A673 (cell line): ENCODE results near the gene DYNLRB2. TPM values are rescaled to one million over a fixed set of nuclear protein-coding genes. Genes with fewer than 3 reads are reported as not detected.

ENCODE experiments used
- BruUV-seq: library from RNA; stranded (reverse); fragments of 400-500 nt; replicated peaks from 2 replicates; lab custom pipeline; 2021; lab: Mats Ljungman, UMichigan
- CTCF ChIA-PET: fragments of 300-600 bp; sonication (Branson Sonifier 250); formaldehyde crosslinking; loops from one replicate; lab custom pipeline; 2022; ENCODE audit warnings: antibody characterized with exemption; lab: Charles Lee
- POLR2A ChIA-PET: fragments of 300-600 bp; sonication (Branson Sonifier 250); formaldehyde crosslinking; loops from one replicate; lab custom pipeline; 2022; ENCODE audit warnings: antibody characterized with exemption; ENCODE audit not compliant: low non-redundant PET; lab: Charles Lee
- DNase-seq: peaks from one replicate; pipeline ENCODE4 v3.0.0-alpha.2; 2015; ENCODE audit warnings: low spot score
- H3K27ac ChIP-seq: fragments of 200-600 bp; sonication (generic); 2 replicates; pipeline ENCODE4 v1.5.1; 2016; ENCODE audit warnings: mixed run types, low read depth, mild to moderate bottlenecking, mixed read lengths, antibody characterized with exemption, low read length; ENCODE audit not compliant: poor library complexity, severe bottlenecking
- H3K27me3 ChIP-seq: fragments of 200-600 bp; sonication (generic); replicated peaks from 2 replicates; pipeline ENCODE4 v1.6.1; 2017; ENCODE audit warnings: mixed run types, low read depth, mild to moderate bottlenecking, mixed read lengths, antibody characterized with exemption, low read length; ENCODE audit not compliant: insufficient read depth, poor library complexity
- H3K36me3 ChIP-seq: fragments of 200-600 bp; sonication (generic); 2 replicates; pipeline ENCODE4 v1.6.1; 2016; ENCODE audit warnings: mixed run types, mild to moderate bottlenecking, mixed read lengths, antibody characterized with exemption, low read length; ENCODE audit not compliant: insufficient read depth, poor library complexity, severe bottlenecking
- H3K4me1 ChIP-seq: fragments of 200-600 bp; sonication (generic); 2 replicates; pipeline ENCODE4 v1.6.1; 2017; ENCODE audit warnings: mixed run types, mild to moderate bottlenecking, mixed read lengths, antibody characterized with exemption, low read length; ENCODE audit not compliant: insufficient read depth, poor library complexity, severe bottlenecking
- H3K4me3 ChIP-seq: fragments of 200-600 bp; sonication (generic); 2 replicates; pipeline ENCODE4 v1.5.1; 2016; ENCODE audit warnings: low read depth, mixed run types, mild to moderate bottlenecking, mixed read lengths, low read length; ENCODE audit not compliant: poor library complexity, severe bottlenecking
- H3K9me3 ChIP-seq: fragments of 200-600 bp; sonication (generic); 2 replicates; pipeline ENCODE4 v1.6.1; 2016; ENCODE audit warnings: mixed run types, low read depth, mild to moderate bottlenecking, mixed read lengths, antibody characterized with exemption, low read length; ENCODE audit not compliant: poor library complexity, severe bottlenecking
- CTCF ChIP-seq: fragments of 300-800, 200-600 bp; sonication (generic); conservative IDR thresholded peaks from 2 replicates; pipeline ENCODE4 v1.5.1; 2017; ENCODE audit warnings: low read depth, mild to moderate bottlenecking, antibody characterized with exemption, low read length, moderate library complexity, mixed read lengths
- EZH2 ChIP-seq: fragments of 200-600 bp; sonication (generic); IDR thresholded peaks from 2 replicates; pipeline ENCODE4 v1.6.1; 2017; ENCODE audit warnings: borderline replicate concordance, low read depth, mild to moderate bottlenecking, mixed read lengths, antibody characterized with exemption, low read length; ENCODE audit not compliant: poor library complexity, severe bottlenecking
- intact Hi-C: fragments of 100-400 bp; cut with micrococcal nuclease; formaldehyde crosslinking; loops from one replicate; pipeline ENCODE4 v1.10.0; 2022; ENCODE audit not compliant: unreplicated experiment
- total RNA-seq: library from RNA; stranded (reverse); gene quantifications from 2 replicates; pipeline ENCODE4 v1.2.3, GENCODE V29; 2021

The DYNLRB2 gene
- total RNA-seq, 1 experiment from 2014 or later: not detected

- BruUV-seq: no TSS peak
- Histone ChIP-seq H3K36me3 (no peaks in the 10 kb centered on the region), H3K4me1 (no peaks in the 10 kb centered on the region), H3K9me3 (no peaks in the 10 kb centered on the region), H3K4me3 (no peak overlapping the region), H3K27ac (no peak overlapping the region), H3K27me3 (no peaks in the 10 kb centered on the region)
- no peak for TF ChIP-seq EZH2
- no peak for TF ChIP-seq CTCF
- ChIA-PET POLR2A (no interaction called here), CTCF (no interaction called here)
- DNase-seq: no peak
- intact Hi-C loops: no loop called here
These were observed 45.7 kb downstream of the DYNLRB2 start for GRCh38 chr16:80586476-80586875.

GRCh38 chr16:80587071-80587470 lies 46.3 kb downstream of the DYNLRB2 start:
- Histone ChIP-seq H3K4me1 (no peaks in the 10 kb centered on the region), H3K36me3 (no peaks in the 10 kb centered on the region), H3K9me3 (no peaks in the 10 kb centered on the region), H3K4me3 (no peak overlapping the region), H3K27me3 (no peaks in the 10 kb centered on the region), H3K27ac (no peak overlapping the region)
- POLR2A ChIA-PET: no interaction called here
- BruUV-seq: no TSS peak
- no peak for DNase-seq
- intact Hi-C loops: no loop called here
- CTCF ChIA-PET: no interaction called here
- no peak for TF ChIP-seq EZH2
- no peak for TF ChIP-seq CTCF

- intact Hi-C loops: no loop called here
- no peak for DNase-seq
These were observed 50.5 kb downstream of the DYNLRB2 start for GRCh38 chr16:80591071-80591915.

More at GRCh38 chr16:80591071-80591915, 50.5 kb downstream of the DYNLRB2 start:
- ChIA-PET CTCF (no interaction called here), POLR2A (no interaction called here)
- Histone ChIP-seq H3K9me3 (no peaks in the 10 kb centered on the region), H3K27me3 (no peaks in the 10 kb centered on the region), H3K4me1 (no peaks in the 10 kb centered on the region), H3K4me3 (no peak overlapping the region), H3K36me3 (no peaks in the 10 kb centered on the region), H3K27ac (no peak overlapping the region)
- BruUV-seq: no TSS peak
- no peak for TF ChIP-seq EZH2
- TF ChIP-seq CTCF: no peak
